Mucosa of stomach (tissue), 1 donor: Measurements from ENCODE around the gene LTBP1.

Source experiments
- H3K27me3 ChIP-seq: one replicate; pipeline ENCODE4 v1.7.0; 2013; ENCODE audit warnings: mild to moderate bottlenecking, low read length; ENCODE audit not compliant: control insufficient read depth, insufficient read depth
- H3K36me3 ChIP-seq: one replicate; pipeline ENCODE4 v1.7.0; 2013; ENCODE audit warnings: low read length; ENCODE audit not compliant: control insufficient read depth, insufficient read depth
- H3K4me1 ChIP-seq: one replicate; pipeline ENCODE4 v1.7.0; 2013; ENCODE audit warnings: mild to moderate bottlenecking, low read length; ENCODE audit not compliant: control insufficient read depth, insufficient read depth
- H3K4me3 ChIP-seq: one replicate; pipeline ENCODE4 v1.7.0; 2013; ENCODE audit warnings: low read length
- H3K9ac ChIP-seq: one replicate; pipeline ENCODE4 v1.7.0; 2013; ENCODE audit warnings: mild to moderate bottlenecking, low read length, moderate library complexity
- H3K9me3 ChIP-seq: one replicate; pipeline ENCODE4 v1.7.0; 2013; ENCODE audit warnings: mild to moderate bottlenecking, low read length, moderate library complexity; ENCODE audit not compliant: control insufficient read depth
- donor health status: Pancreatic carcinoma.

LTBP1 gene

DNA sequence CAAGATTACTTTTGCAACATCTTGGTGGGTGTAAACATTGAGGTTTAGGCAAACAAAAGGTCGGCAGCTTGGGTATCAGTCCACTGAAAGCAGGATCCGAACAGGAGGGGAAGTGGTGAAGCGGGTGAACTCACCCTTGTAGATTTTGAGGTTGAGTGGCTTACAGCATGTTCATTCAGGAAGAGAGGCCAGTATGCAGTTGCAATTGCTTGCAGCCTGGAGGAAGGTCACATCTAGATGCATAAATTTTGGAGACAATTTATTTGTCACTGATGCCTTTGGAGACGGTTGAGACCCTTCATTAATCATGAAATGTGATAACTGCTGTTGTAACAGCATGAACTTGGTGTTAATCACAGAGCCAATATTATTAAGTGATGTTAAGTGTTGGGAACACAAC, 131.1 kb downstream of the LTBP1 start:
- no peaks in the 10 kb centered on the region for H3K36me3 ChIP-seq
- H3K4me3 ChIP-seq, result no peak overlapping the region
- H3K4me1 ChIP-seq, result peaks cover 6% of the 10 kb centered on the region
- no peaks in the 10 kb centered on the region for H3K9me3 ChIP-seq
- H3K27me3 ChIP-seq, result no peaks in the 10 kb centered on the region
- H3K9ac ChIP-seq, result no peak overlapping the region

DNA sequence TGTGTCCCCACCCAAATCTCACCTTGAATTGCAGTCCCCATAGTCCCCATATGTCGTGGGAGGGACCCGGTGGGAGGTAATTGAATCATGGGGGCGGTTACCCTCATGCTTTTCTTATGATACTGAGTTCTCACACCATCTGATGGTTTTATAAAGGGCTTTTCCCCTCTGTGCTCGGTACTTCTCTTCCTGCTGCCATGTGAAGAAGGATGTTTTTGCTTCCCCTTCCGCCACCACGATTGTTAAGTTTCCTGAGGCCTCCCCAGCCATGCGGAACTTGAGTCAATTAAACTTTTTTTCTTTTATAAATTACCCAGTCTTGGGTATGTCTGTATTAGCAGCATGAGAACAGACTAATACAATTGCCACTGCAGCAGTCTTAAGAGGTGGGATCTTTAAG, 134.9 kb downstream of the LTBP1 start:
- H3K4me1 ChIP-seq, result peaks cover 21% of the 10 kb centered on the region
- H3K4me3 ChIP-seq, result no peak overlapping the region
- H3K27me3 ChIP-seq, result no peaks in the 10 kb centered on the region
- H3K9me3 ChIP-seq, result no peaks in the 10 kb centered on the region
- H3K9ac ChIP-seq, result no peak overlapping the region
- H3K36me3 ChIP-seq, result no peaks in the 10 kb centered on the region

DNA sequence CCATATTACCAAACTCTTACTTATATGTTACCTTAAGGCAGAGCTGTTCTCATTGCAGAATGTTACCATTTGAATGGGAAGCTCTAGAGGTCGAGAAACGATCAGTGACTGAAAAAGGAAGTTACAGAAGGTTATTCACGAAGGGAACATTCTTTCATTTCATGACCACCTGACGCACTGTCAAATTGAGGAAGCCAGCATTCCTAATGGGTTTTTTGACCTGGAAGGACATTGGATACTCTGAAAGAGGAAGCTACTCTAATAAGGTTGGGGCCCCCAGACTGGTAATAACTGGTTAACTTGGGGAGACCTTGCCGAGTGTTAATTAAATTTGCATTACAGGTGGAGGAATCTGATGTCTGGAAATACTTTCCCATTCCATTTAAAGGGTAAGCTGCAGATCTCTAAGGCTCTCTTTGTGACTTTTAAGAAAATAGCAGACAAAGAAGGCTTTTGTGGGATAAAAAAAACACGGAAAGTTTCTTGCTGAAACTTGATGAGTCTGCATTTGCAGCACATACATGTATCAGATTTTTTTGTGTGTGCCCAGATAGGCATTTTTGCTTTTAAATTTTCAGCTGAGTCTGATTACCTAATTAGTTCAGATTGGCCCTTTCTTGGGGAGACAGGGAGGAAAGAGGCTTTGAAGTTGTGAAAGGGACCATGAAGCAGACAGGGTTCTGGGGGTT, 137.1 kb downstream of the LTBP1 start:
- Histone ChIP-seq H3K9me3 (no peaks in the 10 kb centered on the region), H3K27me3 (no peaks in the 10 kb centered on the region), H3K4me1 (peaks cover 15% of the 10 kb centered on the region), H3K9ac (no peak overlapping the region), H3K4me3 (no peak overlapping the region), H3K36me3 (no peaks in the 10 kb centered on the region)

DNA sequence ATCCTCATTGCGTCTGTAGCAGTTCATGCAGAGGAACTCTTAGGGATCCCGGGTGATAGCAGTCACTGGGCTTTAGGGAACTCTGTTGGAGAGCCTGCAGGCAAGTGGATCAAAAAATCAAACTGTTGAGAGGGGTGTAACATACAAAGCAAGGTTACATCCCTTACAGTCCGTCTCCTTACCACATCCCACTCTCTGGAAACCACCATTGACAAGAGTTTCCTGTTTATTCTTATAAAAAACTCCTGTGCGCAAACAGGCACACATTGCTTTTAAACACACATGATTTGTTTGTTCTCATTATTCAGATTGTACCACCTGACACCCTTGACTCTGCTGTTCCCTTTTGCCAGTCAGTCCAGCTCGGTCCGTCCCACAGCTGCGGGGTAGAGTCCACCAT, 137.7 kb downstream of the LTBP1 start:
- no peaks in the 10 kb centered on the region for H3K27me3 ChIP-seq
- peaks cover 15% of the 10 kb centered on the region for H3K4me1 ChIP-seq
- H3K4me3 ChIP-seq, result no peak overlapping the region
- no peak overlapping the region for H3K9ac ChIP-seq
- H3K36me3 ChIP-seq, result no peaks in the 10 kb centered on the region
- no peaks in the 10 kb centered on the region for H3K9me3 ChIP-seq

DNA sequence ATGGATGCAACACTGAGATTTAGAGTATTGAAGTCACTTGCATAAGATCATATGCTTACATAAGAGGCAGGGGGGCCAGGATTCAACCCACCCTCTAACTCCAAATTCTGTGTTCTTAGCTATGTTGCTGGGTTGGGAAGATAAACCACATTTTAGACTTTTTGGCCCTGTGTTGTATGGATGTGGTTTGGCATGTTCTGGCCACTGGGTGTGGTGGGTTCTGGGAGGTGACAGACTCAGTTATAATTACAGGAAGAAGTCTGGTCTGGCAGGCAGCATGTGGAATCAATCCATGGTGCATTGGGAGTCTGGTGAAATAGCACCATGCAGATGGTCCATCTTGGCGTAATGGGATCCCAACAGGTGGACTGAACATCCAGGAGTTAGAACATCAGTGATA, 138.9 kb downstream of the LTBP1 start:
- Histone ChIP-seq H3K27me3 (no peaks in the 10 kb centered on the region), H3K9ac (no peak overlapping the region), H3K36me3 (no peaks in the 10 kb centered on the region), H3K4me1 (peaks cover 15% of the 10 kb centered on the region), H3K9me3 (no peaks in the 10 kb centered on the region), H3K4me3 (no peak overlapping the region)

DNA sequence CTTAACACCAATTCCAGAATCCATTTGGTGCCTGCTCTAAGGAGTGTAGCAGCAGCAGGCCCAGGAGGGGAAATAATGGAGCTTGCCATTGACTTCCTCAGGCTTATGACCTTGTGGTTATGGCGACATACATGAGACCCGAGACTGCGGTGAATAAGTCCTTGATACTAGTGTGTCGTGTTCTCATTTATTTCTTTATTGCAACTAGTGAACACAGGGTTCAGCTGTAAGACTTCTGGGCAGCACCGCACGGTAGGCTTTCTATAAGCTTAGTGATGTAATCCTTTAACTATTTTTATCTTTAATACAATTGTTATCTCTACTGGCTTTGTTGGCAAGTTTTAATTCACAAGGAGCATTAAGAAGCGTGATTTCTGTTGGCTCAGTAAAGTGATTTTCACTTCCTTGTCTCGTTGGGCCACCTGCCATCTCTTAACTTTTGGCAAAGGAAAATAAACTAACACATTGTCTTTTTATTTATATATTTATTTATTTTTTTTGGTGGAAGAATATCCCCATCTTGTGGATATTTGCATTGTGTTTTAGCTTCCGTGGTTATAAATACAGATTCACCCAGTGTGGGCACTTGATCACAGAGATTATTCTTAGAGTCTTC, 139.8 kb downstream of the LTBP1 start:
- Histone ChIP-seq H3K9me3 (no peaks in the 10 kb centered on the region), H3K4me3 (no peak overlapping the region), H3K9ac (no peak overlapping the region), H3K27me3 (no peaks in the 10 kb centered on the region), H3K36me3 (no peaks in the 10 kb centered on the region), H3K4me1 (peaks cover 15% of the 10 kb centered on the region)

DNA sequence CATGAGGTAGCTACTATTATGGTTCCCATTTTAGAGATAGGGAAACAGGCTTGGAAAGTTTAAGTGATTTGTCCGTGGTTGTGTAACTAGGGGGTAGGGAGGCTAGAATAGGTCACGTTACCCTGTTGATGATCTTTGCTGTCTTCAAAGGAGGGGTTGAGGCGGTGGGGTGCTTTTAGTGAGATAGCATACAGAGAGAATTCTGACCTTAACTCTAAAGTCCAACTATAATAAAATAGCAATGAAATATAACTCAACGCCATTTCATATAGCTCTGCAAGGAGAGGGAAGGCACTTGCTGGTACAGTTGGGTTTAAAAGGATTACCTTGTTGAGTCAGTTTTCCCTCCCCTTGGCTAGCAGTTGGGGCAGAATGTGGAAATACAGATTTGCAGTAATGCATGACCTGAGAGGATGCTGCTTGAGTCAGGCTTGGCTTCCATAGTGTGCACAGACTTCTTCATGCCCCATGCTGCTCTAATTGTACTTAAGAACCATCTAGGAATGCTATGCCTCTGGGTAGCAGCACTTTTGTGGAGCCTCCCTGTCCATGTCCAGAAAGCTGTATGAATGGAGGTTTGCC, 143.9 kb downstream of the LTBP1 start:
- H3K4me1 ChIP-seq, result peaks cover 10% of the 10 kb centered on the region
- H3K9ac ChIP-seq, result no peak overlapping the region
- H3K36me3 ChIP-seq, result no peaks in the 10 kb centered on the region
- H3K27me3 ChIP-seq, result no peaks in the 10 kb centered on the region
- no peak overlapping the region for H3K4me3 ChIP-seq
- H3K9me3 ChIP-seq, result no peaks in the 10 kb centered on the region

DNA sequence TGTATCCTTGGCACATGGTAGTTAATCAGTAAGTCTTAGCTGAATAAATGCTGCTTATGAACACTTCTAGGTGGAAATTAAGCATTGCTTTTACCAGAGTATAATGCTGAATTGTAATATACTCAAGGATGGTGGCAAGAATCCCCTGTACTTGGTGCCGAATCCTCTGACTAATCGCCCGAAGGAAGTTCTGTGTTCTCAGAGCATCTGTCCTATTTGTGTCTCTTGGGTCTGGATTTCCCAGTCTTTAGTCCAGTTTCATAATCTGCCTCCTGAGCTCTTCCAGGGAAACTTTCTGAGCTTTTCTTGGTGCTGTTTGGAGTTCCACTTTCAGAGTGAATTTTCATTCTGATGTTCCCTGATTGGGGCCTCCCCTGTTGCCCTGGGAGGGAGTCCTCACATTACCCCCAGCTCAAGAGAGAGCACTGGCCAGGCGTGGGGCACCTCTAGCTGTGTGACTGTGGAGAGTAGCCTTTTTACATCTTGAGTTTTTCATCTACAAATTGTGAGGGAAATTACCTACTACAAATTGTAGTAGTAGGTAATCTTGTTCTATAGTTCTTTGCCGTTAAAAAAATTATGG, 144.9 kb downstream of the LTBP1 start:
- H3K36me3 ChIP-seq, result no peaks in the 10 kb centered on the region
- H3K4me3 ChIP-seq, result no peak overlapping the region
- H3K9ac ChIP-seq, result no peak overlapping the region

DNA sequence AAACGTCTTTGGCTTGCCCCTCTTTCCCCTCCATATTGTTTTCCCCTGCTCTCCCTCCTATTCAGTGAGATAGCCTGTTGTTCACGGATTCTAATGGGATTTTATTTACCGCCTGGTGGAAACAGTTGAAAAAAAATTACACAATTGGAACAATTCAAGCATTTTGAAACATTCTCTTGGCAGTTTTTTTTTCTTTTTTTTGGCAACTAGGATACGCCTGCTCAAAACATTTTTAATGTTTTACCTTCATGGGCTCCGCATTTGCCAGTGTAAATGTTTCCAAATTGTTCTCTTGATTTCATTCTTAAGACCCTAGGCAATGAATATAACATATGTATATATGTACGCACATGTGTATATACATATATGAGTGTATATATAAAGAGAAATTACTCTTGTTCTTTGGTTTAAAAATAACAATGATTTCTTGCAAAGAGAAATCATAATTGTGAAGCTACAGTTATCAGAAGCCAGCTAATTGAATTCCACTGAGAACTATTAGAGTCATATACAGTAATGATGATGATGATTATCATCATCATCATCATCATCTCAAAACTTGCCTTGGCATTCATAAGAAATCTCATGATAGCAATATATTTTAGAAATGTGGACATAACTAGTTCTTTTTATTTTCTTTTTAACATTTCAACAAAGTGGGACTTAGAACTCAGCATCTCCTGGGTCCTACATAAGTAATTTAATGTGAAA, 146.7 kb downstream of the LTBP1 start:
- no peaks in the 10 kb centered on the region for H3K9me3 ChIP-seq
- H3K9ac ChIP-seq, result no peak overlapping the region
- no peaks in the 10 kb centered on the region for H3K27me3 ChIP-seq
- H3K4me3 ChIP-seq, result no peak overlapping the region
- H3K36me3 ChIP-seq, result no peaks in the 10 kb centered on the region
- no peaks in the 10 kb centered on the region for H3K4me1 ChIP-seq

More for the DNA sequence above, 144.9 kb downstream of the LTBP1 start:
- Histone ChIP-seq H3K4me1 (no peaks in the 10 kb centered on the region), H3K27me3 (no peaks in the 10 kb centered on the region), H3K9me3 (no peaks in the 10 kb centered on the region)

DNA sequence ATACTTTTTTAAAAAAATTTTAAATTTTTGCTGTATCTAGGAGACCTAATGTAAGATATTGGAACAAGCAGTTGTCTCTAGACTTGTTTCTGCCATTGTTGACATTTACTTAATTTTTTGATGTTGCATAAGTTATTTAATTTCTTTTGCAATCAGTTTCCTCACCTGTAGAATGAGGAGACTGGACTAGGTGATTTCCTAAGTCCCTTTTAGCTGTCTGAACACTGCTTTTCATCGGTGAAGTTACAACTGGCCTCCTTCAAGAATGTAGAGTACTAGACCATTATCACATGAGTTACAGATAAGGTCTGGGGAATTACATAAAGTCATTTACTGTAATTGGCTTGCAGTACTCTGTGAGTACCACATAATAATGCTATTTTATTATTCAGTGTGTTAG, 147.6 kb downstream of the LTBP1 start:
- Histone ChIP-seq H3K9me3 (no peaks in the 10 kb centered on the region), H3K36me3 (no peaks in the 10 kb centered on the region)

DNA sequence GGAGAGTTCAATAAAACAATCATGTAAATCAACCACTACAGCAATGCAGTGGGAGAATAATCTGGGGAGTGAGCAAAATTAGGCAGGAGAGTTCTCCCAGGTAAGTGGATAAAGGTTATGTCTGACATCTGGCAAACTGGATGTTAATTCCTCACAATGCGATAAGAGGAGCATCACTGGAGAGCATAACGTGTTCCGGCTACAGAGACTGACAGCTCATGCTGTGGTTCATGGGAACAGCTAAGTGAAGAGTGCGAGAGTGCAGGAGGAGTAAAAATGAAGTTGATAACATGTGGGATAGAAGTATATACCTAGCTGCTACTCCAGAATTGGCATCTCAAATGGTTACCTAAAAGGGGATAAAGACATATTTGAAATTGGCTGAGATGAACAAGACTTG, 153.2 kb downstream of the LTBP1 start:
- no peaks in the 10 kb centered on the region for H3K27me3 ChIP-seq
- H3K4me3 ChIP-seq, result no peak overlapping the region
- no peaks in the 10 kb centered on the region for H3K9me3 ChIP-seq
- H3K9ac ChIP-seq, result no peak overlapping the region
- no peaks in the 10 kb centered on the region for H3K4me1 ChIP-seq
- no peaks in the 10 kb centered on the region for H3K36me3 ChIP-seq

More for the DNA sequence above, 147.6 kb downstream of the LTBP1 start:
- Histone ChIP-seq H3K9ac (no peak overlapping the region), H3K27me3 (no peaks in the 10 kb centered on the region), H3K4me1 (no peaks in the 10 kb centered on the region), H3K4me3 (no peak overlapping the region)

DNA sequence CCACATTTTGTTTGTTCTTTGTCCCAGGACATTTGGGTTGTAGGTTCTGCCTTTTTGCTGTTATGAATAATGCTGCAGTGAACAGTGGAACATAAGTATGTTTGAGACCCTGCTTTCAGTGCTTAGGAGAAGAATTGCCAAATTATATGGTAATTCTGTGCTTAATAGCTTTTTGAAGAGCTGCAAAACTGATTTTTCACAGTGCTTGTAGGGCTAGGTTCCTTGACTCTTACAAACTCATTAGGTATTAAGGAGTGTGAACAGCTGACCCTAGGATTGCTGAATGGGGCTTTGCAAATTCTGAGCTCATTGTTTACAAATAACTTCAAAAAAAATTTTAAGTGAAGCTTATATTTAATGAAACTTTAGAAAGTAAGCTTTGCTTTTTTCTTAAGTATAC, 154.2 kb downstream of the LTBP1 start:
- Histone ChIP-seq H3K36me3 (no peaks in the 10 kb centered on the region), H3K9ac (no peak overlapping the region), H3K4me1 (no peaks in the 10 kb centered on the region), H3K9me3 (no peaks in the 10 kb centered on the region), H3K4me3 (no peak overlapping the region), H3K27me3 (no peaks in the 10 kb centered on the region)
